ENCODE measurements around the gene SMIM45.

SMIM45 gene

GRCh38 chr22:41920271-41920976 lies 31.5 kb upstream of the SMIM45 start:
- H3K4me3 ChIP-seq: peak overlapping the region in 3 of 4 donors; percentile 39 to 56 (median 54)
- peaks cover 0 to 24% (median 15%) of the 10 kb centered on the region in 4 donors for H3K27me3 ChIP-seq
- ATAC-seq (ENCODE audit: low FRiP score in 2 of 2): no peak
- H3K27ac ChIP-seq: no peak overlapping the region
- H3K36me3 ChIP-seq: no peaks in the 10 kb centered on the region
- DNase-seq: no peak
- no peaks in the 10 kb centered on the region for H3K9me3 ChIP-seq
- TF ChIP-seq CTCF (IDR thresholded peaks at IDR 0.05): no peak
- TF ChIP-seq POLR2A (IDR thresholded peaks at IDR 0.05): no peak
- TF ChIP-seq EP300 (IDR thresholded peaks at IDR 0.05): no peak
- no peak for TF ChIP-seq POLR2AphosphoS5 (IDR thresholded peaks at IDR 0.05)
- H3K4me1 ChIP-seq: peaks cover 18 to 30% (median 26%) of the 10 kb centered on the region in 4 donors
- 57 to 81% methylated on average over 6 to 17 of the region's 21 CpGs for WGBS, 2 donors

- Histone ChIP-seq H3K27ac (no peak overlapping the region), H3K9me3 (no peaks in the 10 kb centered on the region), H3K36me3 (no peaks in the 10 kb centered on the region), H3K4me1 (peaks cover 28 to 44% (median 34%) of the 10 kb centered on the region in 4 donors), H3K4me3 (no peak overlapping the region), H3K27me3 (peaks cover 0 to 27% (median 13%) of the 10 kb centered on the region in 4 donors)
- ATAC-seq (ENCODE audit: low FRiP score in 2 of 2) (no peak), DNase-seq (no peak)
- WGBS, 2 donors: 89 to 96% methylated on average over 5 of the region's 5 CpGs
- TF ChIP-seq POLR2A (IDR thresholded peaks at IDR 0.05) (no peak), CTCF (IDR thresholded peaks at IDR 0.05) (no peak), POLR2AphosphoS5 (IDR thresholded peaks at IDR 0.05) (no peak), EP300 (IDR thresholded peaks at IDR 0.05) (no peak)
Measured at GRCh38 chr22:41922328-41922727, 29.6 kb upstream of the SMIM45 start.

- Histone ChIP-seq H3K4me1 (peaks cover 27 to 39% (median 29%) of the 10 kb centered on the region in 4 donors), H3K9me3 (no peaks in the 10 kb centered on the region), H3K27me3 (peaks cover 0 to 21% (median 11%) of the 10 kb centered on the region in 4 donors), H3K4me3 (no peak overlapping the region), H3K36me3 (no peaks in the 10 kb centered on the region), H3K27ac (no peak overlapping the region)
- TF ChIP-seq POLR2A (IDR thresholded peaks at IDR 0.05): no peak
- no peak for TF ChIP-seq CTCF (IDR thresholded peaks at IDR 0.05)
- TF ChIP-seq EP300 (IDR thresholded peaks at IDR 0.05): no peak
- no peak for TF ChIP-seq POLR2AphosphoS5 (IDR thresholded peaks at IDR 0.05)
- no peak for ATAC-seq (ENCODE audit: low FRiP score in 2 of 2)
- WGBS, 2 donors: 83 to 90% methylated on average over 4 of the region's 4 CpGs
- DNase-seq: no peak
Measured at GRCh38 chr22:41922940-41923594, 28.9 kb upstream of the SMIM45 start.

- Histone ChIP-seq H3K9me3 (no peaks in the 10 kb centered on the region), H3K27ac (no peak overlapping the region), H3K27me3 (peaks cover 0 to 21% (median 10%) of the 10 kb centered on the region in 4 donors), H3K4me1 (peaks cover 20 to 35% (median 24%) of the 10 kb centered on the region in 4 donors), H3K36me3 (no peaks in the 10 kb centered on the region), H3K4me3 (no peak overlapping the region)
- ATAC-seq (ENCODE audit: low FRiP score in 2 of 2): no peak
- no peak for DNase-seq
- whole genome bisulfite sequencing, 2 donors: 92 to 94% methylated on average over 13 to 14 of the region's 14 CpGs
- TF ChIP-seq EP300 (IDR thresholded peaks at IDR 0.05): no peak
- no peak for TF ChIP-seq POLR2AphosphoS5 (IDR thresholded peaks at IDR 0.05)
- no peak for TF ChIP-seq CTCF (IDR thresholded peaks at IDR 0.05)
- no peak for TF ChIP-seq POLR2A (IDR thresholded peaks at IDR 0.05)
Measured at GRCh38 chr22:41923595-41924276, 28.2 kb upstream of the SMIM45 start.
